Loucy (cell line): ENCODE measurements around the gene BMPR1B.

ENCODE experiments used
- H2AFZ ChIP-seq: fragments of 200-600 bp; sonication (generic); 2 replicates; pipeline ENCODE4 v1.6.0; 2016; ENCODE audit warnings: antibody characterized with exemption, mild to moderate bottlenecking, low read length, moderate library complexity
- H3F3A ChIP-seq: fragments of 200-600 bp; 2 replicates; pipeline ENCODE4 v1.6.0; 2016; ENCODE audit warnings: antibody characterized with exemption, low read depth, mild to moderate bottlenecking
- H3K27me3 ChIP-seq: fragments of 200-600 bp; sonication (generic); 2 replicates; pipeline ENCODE4 v1.6.1; 2014; ENCODE audit warnings: low read length, mild to moderate bottlenecking; ENCODE audit not compliant: insufficient read depth, poor library complexity, severe bottlenecking
- H3K36me3 ChIP-seq: fragments of 200-600 bp; sonication (generic); 2 replicates; pipeline ENCODE4 v1.6.1; 2016; ENCODE audit warnings: low read length; ENCODE audit not compliant: insufficient read depth
- H3K4me1 ChIP-seq: fragments of 200-600 bp; sonication (generic); 2 replicates; pipeline ENCODE4 v1.5.1; 2014; ENCODE audit warnings: low read length, mild to moderate bottlenecking; ENCODE audit not compliant: insufficient read depth, poor library complexity, severe bottlenecking
- H3K4me2 ChIP-seq: fragments of 200-600 bp; sonication (generic); 2 replicates; pipeline ENCODE4 v1.6.0; 2014; ENCODE audit warnings: antibody characterized with exemption, low read length, low read depth, mild to moderate bottlenecking; ENCODE audit not compliant: poor library complexity, severe bottlenecking
- H3K4me3 ChIP-seq: fragments of 200-600 bp; sonication (generic); 2 replicates; pipeline ENCODE4 v1.5.1; 2014; ENCODE audit warnings: low read length, mild to moderate bottlenecking, mixed read lengths; ENCODE audit not compliant: poor library complexity, severe bottlenecking
- H3K79me2 ChIP-seq: fragments of 200-600 bp; sonication (generic); 2 replicates; pipeline ENCODE4 v1.6.1; 2014; ENCODE audit warnings: low read length; ENCODE audit not compliant: insufficient read depth
- H3K9ac ChIP-seq: fragments of 200-600 bp; sonication (generic); 2 replicates; pipeline ENCODE4 v1.6.0; 2014; ENCODE audit warnings: mild to moderate bottlenecking, low read depth, low read length, moderate library complexity; ENCODE audit not compliant: poor library complexity, severe bottlenecking
- H3K9me2 ChIP-seq: fragments of 200-600 bp; sonication (generic); replicated peaks from 2 replicates; pipeline ENCODE4 v1.6.1; 2016; ENCODE audit warnings: low read depth, low read length, mixed read lengths
- H3K9me3 ChIP-seq: fragments of 200-600 bp; sonication (generic); 2 replicates; pipeline ENCODE4 v1.6.1; 2014; ENCODE audit warnings: mild to moderate bottlenecking, antibody characterized with exemption, low read length, low read depth; ENCODE audit not compliant: insufficient read depth
- H4K20me1 ChIP-seq: fragments of 200-600 bp; sonication (generic); 2 replicates; pipeline ENCODE4 v1.6.0; 2014; ENCODE audit warnings: antibody characterized with exemption, low read length, mild to moderate bottlenecking; ENCODE audit not compliant: insufficient read depth, poor library complexity, severe bottlenecking
- EZH2phosphoT487 ChIP-seq: fragments of 200-600 bp; IDR thresholded peaks from 2 replicates; pipeline ENCODE4 v1.6.1; 2018; ENCODE audit warnings: antibody characterized with exemption, mild to moderate bottlenecking, moderate library complexity, borderline replicate concordance
- TF ChIP-seq, protein P1 (sequence below): fragments of 200-600 bp; sonication (generic); conservative IDR thresholded peaks from 2 replicates; pipeline ENCODE4 v1.5.1; 2014; ENCODE audit warnings: mild to moderate bottlenecking, antibody characterized with exemption, low read length

The BMPR1B gene

DNA sequence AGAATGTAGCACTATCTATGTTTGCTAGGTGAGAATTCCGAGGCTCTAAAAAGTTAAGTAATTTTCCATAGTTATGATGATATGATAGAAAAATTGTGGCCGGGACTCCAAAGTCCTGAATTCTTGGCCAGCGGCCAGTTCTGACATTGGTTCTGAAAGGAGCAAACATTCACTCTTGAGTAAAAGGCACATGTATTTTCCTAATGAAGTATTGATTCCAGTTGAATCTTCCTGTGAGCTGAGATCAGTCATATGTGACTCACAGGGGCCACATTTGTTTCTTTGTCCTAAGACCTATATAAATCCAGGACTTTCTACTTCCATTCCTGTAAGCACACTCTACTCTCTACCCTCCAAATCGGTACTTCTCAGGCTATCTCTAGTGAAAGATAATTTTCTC, 349.9 kb downstream of the BMPR1B start:
- H3K9me2 ChIP-seq = no peaks in the 10 kb centered on the region
- H3K4me1 ChIP-seq = peaks cover 8% of the 10 kb centered on the region
- no peak overlapping the region for H3K4me2 ChIP-seq
- H4K20me1 ChIP-seq = no peaks in the 10 kb centered on the region
- no peaks in the 10 kb centered on the region for H3K79me2 ChIP-seq
- H3K9ac ChIP-seq = no peak overlapping the region
- no peaks in the 10 kb centered on the region for H3K36me3 ChIP-seq
- H3K4me3 ChIP-seq = no peak overlapping the region
- no peaks in the 10 kb centered on the region for H3K27me3 ChIP-seq
- no peak overlapping the region for H2AFZ ChIP-seq
- TF ChIP-seq, protein P1, sequence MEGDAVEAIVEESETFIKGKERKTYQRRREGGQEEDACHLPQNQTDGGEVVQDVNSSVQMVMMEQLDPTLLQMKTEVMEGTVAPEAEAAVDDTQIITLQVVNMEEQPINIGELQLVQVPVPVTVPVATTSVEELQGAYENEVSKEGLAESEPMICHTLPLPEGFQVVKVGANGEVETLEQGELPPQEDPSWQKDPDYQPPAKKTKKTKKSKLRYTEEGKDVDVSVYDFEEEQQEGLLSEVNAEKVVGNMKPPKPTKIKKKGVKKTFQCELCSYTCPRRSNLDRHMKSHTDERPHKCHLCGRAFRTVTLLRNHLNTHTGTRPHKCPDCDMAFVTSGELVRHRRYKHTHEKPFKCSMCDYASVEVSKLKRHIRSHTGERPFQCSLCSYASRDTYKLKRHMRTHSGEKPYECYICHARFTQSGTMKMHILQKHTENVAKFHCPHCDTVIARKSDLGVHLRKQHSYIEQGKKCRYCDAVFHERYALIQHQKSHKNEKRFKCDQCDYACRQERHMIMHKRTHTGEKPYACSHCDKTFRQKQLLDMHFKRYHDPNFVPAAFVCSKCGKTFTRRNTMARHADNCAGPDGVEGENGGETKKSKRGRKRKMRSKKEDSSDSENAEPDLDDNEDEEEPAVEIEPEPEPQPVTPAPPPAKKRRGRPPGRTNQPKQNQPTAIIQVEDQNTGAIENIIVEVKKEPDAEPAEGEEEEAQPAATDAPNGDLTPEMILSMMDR = no peak
- no peak for TF ChIP-seq EZH2phosphoT487
- H3F3A ChIP-seq = no peaks in the 10 kb centered on the region
- H3K9me3 ChIP-seq = no peaks in the 10 kb centered on the region

DNA sequence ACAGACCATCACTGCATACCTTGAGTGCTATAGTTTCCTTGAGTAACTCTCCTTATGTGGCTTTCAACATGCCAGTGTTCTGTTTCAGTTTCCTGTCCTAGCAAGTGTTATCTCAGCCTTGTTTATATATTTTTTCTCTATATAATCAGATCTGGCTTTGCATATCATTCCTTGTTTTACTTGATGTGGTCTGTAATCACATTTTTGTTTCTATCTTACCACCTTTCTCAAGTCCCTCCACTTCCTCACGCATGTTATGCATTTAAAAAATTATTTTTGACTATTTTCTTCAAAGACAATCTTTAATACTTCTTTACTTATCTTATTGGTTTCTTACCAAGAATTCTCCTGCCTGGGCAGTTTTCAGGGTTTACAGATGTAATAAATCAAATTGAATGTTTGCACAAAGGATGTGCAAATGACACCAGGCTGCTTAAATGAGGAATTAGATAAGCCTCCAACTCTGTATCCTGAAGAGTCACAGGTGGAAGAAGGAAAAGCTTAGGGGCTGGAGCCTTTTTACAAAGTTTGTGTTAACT, 351.2 kb downstream of the BMPR1B start:
- no peak overlapping the region for H3K4me3 ChIP-seq
- peaks cover 6% of the 10 kb centered on the region for H3K4me1 ChIP-seq
- no peaks in the 10 kb centered on the region for H3K9me3 ChIP-seq
- no peaks in the 10 kb centered on the region for H3F3A ChIP-seq
- no peak for TF ChIP-seq EZH2phosphoT487
- TF ChIP-seq, protein P1 = no peak
- H4K20me1 ChIP-seq = no peaks in the 10 kb centered on the region
- H3K36me3 ChIP-seq = no peaks in the 10 kb centered on the region
- H3K4me2 ChIP-seq = no peak overlapping the region
- H2AFZ ChIP-seq = no peak overlapping the region
- H3K79me2 ChIP-seq = no peaks in the 10 kb centered on the region
- no peak overlapping the region for H3K9ac ChIP-seq
- H3K27me3 ChIP-seq = no peaks in the 10 kb centered on the region
- no peaks in the 10 kb centered on the region for H3K9me2 ChIP-seq

DNA sequence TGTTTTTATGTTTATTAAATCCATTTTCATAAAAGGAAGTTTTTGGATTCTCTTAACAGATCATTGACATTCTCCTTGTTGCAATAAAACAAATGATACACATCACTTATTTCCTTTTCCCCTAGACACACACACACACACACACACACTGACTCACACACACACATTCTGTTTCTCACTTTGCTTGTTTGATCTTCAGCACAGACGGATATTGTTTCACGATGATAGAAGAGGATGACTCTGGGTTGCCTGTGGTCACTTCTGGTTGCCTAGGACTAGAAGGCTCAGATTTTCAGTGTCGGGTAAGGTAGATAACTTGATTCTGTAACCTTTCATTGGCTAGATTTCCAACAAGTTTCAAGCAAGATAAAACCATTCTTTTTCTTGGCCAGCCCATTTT, 356.8 kb downstream of the BMPR1B start:
- Histone ChIP-seq H3K79me2 (no peaks in the 10 kb centered on the region), H3K27me3 (no peaks in the 10 kb centered on the region), H3K4me2 (no peak overlapping the region), H3K4me3 (no peak overlapping the region), H3K4me1 (no peaks in the 10 kb centered on the region), H3K9me3 (no peaks in the 10 kb centered on the region), H3F3A (no peaks in the 10 kb centered on the region), H3K9me2 (no peaks in the 10 kb centered on the region), H2AFZ (no peak overlapping the region), H4K20me1 (no peaks in the 10 kb centered on the region), H3K9ac (no peak overlapping the region), H3K36me3 (no peaks in the 10 kb centered on the region)
- TF ChIP-seq EZH2phosphoT487 = no peak
- TF ChIP-seq, protein P1 = no peak
